ENCODE measurements around the gene KRT10.
"Not testable (repeated sequence)": the region's sequence is repeated elsewhere in the genome, so short reads cannot be mapped to it uniquely, and the experiment has no call there.

The KRT10 gene

DNA sequence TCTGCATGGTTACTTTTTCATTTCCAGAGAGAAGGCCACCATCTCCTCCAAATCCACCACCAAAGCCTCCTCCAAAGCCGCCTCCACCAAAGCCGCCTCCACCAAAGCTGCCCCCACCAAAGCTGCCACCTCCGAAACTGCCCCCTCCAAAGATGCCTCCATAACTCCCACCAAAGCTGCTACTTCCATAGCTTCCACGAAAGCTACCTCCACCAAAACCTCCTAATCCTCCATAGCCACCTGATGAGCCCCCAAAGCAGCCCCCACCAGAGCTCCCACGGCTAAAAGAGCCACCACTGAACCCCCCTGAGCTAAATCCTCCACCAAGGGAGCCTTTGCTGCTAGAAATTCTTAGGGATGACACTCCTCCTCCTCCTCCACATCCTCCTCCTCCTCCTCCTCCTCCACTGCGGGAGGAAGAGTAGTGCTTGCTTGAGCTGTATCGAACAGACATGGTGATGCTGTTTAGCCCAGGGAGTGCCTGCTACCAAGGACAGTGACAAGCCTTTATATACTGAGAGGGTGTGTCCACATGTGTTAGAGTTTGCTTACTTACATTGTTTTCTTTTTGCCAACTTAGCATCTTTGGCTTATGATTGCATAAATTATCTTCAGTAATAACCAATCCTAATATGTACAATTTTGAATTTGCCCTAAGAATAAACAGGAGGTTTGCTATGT lies at the start of gene KRT10:
KRT10 (minus strand) TSS at position 483 of the 681 bp plus-strand sequence; CDS start at position 454, 29 bp downstream.
- DNase-seq (ENCODE audit: low read depth), result no peak

DNA sequence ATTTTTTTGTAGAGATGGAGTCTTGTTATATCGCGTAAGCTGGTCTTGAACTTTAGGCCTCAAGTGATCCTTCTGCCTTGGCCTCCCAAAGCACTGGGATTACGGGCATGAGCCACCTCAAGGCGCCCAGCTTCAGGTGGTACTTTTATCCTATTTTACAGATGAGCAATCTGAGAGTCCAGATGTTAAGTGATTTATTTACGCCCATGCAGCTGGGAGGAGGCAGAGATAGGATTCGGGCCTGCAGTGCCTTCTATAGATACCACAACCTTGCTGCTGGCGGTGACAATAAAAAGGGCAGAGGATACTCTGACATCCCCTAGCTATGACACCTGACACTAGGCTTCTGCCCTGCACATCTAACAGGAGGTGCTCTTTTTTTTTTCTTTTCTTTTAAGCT lies 48.9 kb upstream of the KRT10 start:
- no peak for DNase-seq (ENCODE audit: low read depth)

DNA sequence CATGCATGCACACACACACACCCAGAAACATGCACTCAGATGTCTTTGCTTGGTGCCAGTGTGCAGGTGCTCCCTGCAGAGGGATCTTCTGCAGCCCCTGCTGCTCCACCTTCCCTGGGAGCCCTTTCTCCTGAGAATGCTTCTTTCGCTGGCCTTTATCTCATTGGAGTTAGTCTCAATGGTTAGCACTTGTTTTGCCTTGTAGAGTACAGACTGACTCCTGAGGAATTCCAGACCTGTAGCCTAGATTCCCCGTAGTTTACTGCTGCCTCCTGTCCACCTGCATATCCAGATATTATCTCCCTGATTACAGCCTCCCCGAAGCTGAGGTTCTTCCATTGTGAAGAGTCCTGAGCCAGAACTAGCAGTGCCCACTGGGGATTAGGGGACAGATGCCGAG lies 47.7 kb upstream of the KRT10 start:
- no peak for DNase-seq (ENCODE audit: low read depth)

DNA sequence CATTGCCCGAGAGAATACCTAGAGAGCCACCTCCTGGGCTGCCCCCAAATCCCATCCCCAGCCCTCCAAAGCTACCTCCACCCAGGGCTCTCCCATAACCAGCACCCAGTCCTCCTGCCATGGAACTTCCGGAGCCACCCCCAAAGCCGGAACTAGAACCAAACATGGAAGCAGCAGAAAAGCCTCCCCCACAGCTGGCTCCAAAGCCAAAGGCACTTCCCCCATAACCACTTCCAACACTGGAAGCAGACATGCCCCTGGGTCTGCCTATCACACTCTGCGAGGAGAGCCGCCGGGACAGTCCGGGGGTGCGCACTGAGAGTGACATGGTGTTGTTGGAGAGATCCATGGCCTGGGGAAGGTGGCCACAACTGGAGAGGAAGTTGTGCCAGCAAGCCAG lies 44.4 kb upstream of the KRT10 start, which contains the start of gene KRT12:
KRT12 (minus strand) TSS at position 386 of the 400 bp plus-strand sequence; CDS start at position 349, 37 bp downstream.
- no peak for DNase-seq (ENCODE audit: low read depth)

DNA sequence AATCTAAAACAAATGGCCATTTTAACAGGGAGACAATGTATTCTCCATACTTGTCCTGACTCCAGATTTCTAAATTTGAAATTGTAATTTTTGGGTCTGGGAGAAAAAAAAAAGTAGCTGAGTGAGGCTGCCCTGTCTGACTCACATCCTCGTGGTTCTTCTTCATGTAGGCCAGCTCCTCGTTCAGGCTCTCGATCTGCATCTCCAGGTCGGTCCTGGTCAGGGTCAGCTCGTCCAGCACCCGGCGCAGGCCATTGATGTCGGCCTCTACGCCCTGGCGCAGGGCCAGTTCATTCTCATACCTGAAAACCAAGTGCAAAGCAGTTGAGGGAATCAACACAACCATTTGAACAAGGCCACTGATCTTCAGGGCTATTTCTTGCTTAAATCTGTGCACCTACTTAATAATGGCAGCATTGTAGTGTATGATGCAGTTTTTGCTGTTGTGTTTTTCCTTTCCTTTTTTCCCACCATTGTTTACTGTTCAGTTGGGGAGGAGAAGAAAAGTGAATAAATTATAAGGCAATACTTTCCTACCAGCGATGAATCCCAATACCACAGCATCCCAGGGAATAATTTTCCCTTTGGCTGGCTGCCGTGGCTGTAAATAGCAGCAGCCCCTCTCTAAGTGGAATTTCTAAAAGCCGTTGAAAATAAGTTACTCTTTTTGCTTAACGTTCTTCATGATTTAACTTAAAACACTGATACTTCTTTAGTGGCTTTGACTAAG lies 42.4 kb upstream of the KRT10 start:
- no peak for DNase-seq (ENCODE audit: low read depth)

DNA sequence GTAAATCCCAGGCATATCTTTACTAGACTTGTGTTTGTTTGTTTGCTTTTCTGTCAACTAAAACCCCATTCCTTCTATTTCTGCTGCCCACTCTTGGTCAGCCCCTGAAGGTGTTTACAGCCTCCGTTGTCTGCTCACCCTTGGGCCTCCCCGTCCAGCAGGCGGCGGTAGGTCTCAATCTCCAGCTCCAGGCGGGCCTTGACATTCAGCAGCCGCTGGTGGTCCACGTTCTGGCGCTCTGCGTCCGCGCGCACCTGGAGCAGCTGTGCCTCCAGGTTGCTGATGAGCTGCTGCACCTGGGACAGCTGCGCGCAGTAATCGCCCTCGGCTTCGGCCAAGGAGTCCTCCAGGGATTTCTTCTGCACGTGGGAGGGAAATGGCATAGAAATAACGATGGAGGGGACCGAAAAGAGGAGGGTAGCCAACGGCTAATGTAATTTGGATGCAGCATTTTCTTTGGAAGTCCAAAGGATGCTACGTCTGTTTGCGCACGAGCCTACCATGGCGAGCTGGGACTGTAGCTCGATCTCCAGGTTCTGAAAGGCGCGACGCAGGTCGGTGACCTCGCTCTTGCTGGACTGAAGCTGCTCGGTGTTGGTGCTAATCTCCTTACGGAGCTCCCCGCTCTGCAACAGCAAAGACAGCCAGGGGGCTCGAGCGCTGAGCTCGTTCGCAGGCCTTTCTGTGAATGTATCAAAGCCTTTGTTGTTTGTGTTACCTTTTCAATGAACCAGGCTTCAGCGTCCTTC lies 40.7 kb upstream of the KRT10 start:
- no peak for DNase-seq (ENCODE audit: low read depth)

DNA sequence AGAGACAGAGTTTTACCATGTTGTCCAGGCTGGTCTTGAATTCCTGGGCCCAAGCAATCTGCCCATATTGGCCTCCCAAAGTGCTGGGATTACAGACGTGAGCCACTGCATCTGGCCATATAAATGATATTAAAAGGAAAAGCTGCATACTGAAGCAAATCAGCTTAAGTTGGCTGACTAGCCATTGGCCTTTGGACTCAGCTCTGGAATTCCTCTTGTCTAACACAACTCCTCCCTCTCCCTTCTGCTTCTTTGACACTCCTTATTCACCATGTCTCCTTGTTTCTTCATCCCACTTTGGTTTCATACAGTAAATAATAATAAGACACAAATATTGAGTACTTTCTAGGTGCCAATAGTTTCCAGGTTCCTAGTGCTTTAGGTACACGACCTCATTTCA lies 37.1 kb upstream of the KRT10 start:
- DNase-seq (ENCODE audit: low read depth), result no peak

DNA sequence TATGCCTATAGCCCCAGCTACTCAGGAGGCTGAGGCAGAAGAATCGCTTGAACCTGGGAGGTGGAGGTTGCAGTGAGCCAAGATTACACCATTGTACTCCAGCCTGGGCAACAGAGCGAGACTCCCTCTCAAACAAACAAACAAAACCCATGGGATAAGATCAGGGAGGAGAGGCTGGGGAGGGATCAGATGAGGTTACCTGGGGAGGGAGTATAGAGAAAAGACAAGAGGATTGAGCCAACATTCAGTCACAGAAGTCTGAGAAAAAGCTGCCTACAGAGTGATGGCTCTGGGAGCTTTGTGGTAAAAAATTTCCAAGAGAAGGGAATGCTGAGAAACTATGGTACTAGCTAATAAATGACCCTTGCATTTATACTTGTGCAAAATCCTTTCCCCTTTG lies 36.3 kb upstream of the KRT10 start:
- DNase-seq (ENCODE audit: low read depth), result not testable (repeated sequence)

DNA sequence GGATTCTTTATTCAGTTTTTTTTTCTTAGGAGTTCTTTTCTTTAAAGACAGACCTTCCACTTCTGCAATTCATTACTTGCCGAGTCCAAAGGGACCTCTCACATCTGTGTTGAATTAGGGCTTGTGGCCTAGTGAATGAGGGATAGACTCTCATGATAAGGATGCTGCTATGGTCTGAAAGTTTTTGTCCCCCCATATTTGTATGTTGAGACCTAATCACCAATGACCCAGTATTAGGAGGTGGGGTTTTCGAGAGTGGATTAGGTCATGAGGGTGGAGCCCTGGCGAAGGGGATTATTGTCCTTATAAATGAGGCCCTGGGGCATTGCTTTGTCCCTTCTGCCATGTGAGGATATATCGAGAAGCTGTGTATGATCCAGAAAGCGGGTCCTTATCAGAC lies 35.1 kb upstream of the KRT10 start:
- DNase-seq (ENCODE audit: low read depth), result no peak

DNA sequence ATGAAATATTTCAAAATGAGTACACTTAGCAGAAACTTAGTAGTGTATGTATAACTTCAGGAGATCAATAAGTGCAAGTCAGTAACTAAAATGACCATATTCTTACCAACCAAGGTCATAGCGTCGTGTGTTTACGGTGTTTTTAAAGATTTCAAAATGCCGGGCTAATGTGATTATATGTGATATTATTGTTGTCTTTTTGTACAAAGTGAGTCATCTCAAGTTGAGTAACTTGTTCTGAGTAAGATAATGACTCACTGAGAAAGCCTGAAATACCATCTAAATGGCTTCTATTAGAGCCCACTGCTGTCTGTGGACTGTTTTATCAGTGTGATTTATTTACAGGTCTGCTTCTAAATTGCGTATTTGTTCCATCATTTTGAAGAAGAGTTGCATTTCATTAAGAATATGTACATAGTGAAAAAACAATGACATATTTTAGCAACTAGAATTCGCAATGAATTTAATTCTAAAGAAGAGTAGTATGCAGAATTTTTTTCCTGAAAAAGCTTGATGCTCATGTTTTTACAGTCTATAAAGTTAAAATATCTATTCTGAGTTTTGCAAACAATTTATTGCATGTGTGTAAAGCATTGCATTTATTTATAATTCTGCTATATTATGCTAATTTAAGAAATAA lies 31.9 kb upstream of the KRT10 start:
- peak; percentile 38 for DNase-seq (ENCODE audit: low read depth)

DNA sequence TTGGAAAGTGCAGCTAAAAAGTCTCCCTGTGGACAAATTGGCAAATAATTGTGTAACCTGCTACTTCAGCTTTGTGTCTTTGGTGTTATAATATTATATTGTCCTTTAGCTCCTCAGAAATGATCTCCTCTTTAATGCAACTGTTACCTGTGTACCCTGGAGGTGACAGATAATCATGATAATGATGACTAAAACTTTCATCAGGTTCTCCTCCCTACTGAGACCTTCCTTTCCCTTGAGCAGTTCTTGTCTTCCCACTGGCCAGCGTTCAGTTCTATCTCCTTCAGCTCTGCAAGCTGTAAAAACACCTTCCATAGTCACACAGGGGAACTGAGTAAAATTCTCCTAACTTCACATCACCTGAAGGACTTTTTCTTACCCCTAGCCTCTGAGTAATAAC lies 29.9 kb upstream of the KRT10 start:
- no peak for DNase-seq (ENCODE audit: low read depth)

DNA sequence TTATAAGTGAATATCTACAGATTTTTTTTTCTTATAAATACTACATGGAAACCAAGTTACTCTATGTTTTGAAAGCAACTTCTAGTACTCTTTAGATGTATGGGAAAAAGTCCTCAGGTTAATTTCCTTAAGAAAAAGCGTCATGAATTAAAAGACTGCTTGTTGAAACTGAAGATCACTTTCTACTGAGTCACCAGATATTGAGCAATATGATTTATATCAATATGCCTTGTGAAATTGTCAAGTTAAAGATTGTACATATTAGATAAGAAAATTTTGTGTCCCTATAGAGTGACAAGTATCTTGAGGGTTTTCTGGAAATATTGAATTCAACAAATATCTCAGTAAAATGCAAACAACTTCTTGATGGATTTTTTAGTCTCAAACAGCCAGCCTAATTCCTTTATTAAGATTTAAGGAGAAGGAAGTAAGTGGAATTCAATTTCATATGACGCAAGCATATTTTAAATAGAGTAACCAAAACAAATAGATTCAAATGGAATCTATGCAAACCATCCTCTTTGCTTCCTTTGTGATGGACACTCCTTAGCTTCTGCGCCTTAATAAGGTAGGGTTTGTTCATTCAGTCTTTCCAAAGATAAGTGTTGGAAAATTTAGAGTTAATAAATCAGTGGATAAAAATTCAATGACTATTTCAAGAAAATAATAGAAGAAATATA lies 28.0 kb upstream of the KRT10 start:
- no peak for DNase-seq (ENCODE audit: low read depth)

DNA sequence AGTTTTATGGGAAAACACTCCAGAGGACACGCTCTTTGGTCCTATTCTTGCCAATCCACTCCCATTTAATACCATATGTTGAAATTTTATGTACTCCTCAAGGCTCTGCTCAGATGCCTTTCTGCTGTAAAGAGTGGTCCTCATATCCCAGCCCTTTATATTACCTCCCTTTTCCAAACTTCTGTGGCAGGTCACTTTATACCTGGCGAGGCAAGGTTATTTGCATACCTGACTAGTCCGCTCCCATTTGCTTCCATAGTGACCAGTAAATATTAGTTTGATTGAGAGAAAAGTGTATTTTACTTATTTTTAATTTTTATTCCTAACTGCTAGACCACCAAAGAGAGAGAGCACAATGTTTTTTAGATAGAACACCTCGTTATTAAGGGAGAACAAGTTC lies 27.3 kb upstream of the KRT10 start:
- DNase-seq (ENCODE audit: low read depth), result no peak

DNA sequence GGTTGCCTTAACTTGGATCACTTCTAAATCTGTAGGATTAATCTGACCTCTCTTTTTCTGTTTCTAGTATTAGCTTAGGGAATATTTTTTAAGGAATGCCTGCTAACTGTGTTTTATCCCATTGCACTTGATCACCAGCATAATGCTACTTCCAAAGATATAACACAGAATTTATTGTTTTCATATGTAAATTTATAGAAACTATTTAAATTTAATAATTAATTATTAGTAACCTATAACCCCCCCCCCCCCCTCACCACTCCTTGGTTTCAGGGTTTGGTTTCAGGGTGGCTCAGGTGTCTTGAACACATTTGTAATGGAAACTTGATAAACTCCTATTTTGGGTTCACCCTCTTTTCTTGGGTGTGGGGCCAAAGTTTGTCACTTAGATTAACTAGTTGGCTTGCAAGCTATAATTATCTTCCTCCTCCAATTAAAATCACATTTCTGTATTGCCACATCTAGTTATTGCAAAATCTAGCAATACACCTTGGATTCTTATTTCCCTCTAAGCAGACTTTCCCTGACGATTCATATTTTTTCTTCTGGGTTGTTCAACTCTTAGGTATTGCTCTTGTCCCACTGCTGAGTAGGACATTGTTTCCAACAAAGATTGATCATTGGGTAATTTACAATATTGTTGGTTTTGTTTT lies 26.3 kb upstream of the KRT10 start:
- no peak for DNase-seq (ENCODE audit: low read depth)

DNA sequence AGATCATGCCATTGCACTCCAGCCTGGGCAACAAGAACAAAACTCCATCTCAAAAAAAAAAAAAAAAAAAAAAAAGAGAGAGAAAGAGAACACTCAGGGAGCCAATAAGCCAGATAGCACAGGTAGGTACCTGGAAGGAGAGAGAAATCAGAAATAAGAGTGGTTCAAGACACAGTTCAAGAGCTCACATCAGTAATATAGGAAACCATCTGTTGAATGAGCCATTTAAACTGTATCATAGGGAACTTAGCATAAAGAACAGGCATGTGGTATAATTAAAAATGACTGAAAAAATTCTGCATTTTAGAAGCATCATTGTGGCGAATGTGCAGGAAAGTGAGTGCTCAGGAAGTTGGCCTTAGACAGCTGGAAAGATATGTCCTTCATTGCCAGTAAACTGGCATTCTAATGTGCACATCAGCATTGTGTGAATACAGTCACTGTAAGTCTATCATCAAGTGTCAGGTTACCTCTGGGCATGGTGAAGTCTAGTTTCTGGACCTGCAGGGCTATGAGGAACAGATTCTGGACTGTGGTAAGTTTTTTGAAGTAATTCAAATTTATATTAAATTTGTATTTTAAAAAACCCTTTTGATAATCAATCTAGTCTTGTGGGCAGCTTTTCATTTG lies 24.2 kb upstream of the KRT10 start:
- DNase-seq (ENCODE audit: low read depth), result no peak

DNA sequence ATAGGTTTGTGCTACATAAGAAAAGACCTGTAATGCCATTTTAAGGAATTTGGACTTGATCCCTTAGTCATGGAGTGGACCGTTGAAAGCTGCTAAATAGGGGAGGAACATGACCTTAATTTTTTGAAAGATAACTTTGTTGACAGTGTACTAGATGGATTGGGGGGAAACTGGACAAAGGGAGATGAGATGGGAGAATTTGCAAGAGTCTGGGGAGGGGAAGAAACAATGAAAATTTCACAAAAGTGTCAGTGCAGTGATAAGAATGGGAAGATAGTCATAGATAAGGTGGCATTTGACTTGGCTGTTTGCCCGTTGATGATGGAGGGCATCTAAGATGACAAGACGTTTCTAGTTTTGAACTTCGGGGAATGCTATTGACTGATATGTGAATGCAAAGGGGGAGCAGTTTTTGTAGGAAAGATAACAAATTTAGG lies 22.3 kb upstream of the KRT10 start:
- no peak for DNase-seq (ENCODE audit: low read depth)

DNA sequence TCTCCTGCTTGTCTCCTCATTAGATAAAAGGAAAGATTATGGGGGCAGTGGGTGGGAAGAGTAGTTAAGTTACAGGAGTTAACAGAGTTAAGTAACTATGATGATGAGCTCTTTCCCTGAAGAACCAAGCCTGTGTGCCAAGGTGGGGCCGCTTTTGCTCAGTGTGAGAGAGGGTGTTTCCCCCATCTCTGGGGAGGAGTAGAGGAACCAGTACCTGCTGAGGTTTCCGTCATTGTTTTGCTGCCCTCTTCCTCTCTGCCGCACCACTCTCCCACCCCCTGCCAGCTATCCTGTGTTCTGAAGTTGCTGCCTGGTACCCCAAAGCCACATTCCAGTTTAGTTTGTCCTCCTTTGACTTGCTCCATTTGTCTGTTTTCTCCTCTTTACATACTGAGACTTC lies 20.8 kb upstream of the KRT10 start:
- no peak for DNase-seq (ENCODE audit: low read depth)

DNA sequence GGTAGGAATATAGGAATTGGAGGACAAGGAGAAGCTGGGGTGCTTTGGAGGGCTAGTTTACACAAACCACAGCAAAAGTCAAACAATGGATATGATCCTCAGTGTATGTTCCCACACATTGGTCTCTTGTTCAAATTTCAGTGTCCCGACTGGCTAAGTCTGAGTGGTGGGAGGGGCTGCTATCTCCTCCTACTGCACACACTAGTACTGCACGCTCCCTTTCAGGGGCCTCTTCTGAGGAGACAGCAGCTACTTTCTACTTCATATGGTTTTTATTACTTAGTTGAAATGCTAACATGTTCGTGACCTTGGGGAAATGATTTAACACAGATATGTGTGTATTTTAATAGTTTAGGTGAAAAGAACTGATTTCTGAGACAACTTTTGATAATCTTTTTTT lies 18.8 kb upstream of the KRT10 start:
- DNase-seq (ENCODE audit: low read depth), result no peak

DNA sequence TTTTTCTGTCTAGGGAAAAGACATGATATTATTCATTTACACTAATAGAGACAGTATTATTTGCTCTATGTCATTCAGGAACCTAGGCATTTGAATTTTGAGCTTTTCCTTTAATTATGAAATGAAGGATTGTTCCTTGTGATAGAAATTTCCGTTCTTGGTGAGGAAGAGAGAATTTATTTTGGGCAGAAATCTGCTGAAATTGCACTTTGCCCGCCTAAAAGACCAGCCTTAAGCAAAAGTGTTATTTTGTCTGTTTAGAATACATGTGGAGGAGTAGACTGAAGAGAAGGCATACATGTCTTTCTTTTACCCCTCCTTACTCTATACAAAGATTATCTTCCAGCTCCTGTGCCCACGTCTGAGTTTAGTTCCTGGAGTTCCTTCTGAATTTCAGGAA lies 16.8 kb upstream of the KRT10 start:
- DNase-seq (ENCODE audit: low read depth), result no peak

DNA sequence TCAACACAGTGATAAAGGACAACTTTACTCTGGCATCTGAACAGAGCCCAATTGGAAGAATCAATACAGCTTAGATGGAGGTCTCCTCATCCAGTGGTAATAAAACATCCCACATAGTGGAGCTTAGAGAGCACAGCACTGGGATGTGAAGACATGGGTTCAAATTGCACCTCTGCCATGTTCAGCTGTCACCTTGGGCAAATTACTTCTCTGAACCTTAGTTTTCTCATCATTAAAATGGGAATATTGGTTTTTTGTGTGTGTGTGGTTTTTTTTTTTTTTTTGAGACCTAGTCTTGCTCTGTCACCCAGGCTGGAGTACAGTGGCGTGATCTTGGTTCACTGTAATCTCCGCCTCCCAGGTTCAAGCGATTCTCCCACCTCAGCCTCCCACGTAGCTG lies 13.6 kb upstream of the KRT10 start:
- no peak for DNase-seq (ENCODE audit: low read depth)

DNA sequence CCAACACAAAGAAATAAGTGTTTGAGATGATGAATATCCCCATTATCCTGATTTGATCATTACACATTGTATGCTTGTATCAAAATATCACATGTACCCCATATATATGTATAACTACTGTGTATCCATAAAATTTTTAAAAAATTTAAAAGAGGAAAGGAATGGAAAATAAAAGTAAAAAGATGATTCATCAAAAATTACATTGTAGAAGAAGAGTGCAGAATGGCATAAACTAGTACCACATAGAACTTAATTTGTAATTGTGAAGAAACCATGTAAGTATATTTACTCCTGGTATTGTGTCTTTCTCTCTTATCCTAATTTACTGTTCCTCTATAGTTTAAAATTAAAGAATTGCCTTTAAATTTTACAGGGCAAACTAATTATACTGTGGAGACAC lies 11.5 kb upstream of the KRT10 start:
- no peak for DNase-seq (ENCODE audit: low read depth)
